ENCODE data around the gene HPS1. TPM values are rescaled to one million over a fixed set of nuclear protein-coding genes. Genes with fewer than 3 reads are reported as not detected.

The HPS1 gene
- total and polyA plus RNA-seq, 10 of the 15 experiments (the other 5 are each of a cell fraction or from before 2014, with no cell fraction given) = 27.1 to 138 (median 54.8) TPM

DNA sequence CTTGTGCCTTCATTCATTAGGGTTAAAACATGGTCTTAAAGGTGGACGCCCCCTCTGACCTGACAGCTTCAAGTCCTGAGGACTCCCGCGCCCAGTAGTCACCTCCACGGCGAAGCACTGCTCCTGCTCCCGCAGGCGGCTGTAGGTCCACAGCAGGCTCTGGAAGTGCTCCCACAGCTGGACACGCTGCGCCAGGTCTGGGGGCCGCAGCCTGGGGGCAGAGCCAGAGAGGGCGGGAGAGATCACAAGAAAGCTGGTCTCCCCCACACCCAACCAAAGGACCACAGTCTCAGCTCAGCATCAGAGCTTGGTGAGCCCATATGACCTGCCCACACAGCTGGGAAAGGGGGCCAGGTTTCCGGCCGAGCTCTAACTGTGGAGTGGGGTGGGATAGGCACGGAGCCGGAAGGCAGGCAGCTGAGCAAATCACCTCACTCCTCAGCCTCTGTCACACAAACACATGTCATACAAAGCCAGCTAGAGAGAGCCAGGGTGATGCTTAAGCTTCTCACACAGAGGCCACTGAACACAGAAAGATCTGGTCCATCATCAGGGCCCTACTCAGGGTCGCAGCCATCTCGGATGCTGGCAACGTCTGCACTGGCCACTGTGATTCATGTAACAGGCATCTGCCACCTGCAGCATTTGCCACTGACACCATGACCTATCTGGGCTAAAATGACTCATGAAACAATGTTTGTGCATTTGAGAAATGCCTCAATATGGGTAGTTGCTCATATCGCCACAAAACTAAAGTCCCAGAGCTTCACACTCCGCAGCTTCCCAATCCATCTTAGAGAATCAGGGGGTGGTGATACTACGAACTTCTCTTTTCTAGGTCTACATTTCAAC lies 12.6 kb downstream of the HPS1 start (continued):
- TF ChIP-seq, protein P1, sequence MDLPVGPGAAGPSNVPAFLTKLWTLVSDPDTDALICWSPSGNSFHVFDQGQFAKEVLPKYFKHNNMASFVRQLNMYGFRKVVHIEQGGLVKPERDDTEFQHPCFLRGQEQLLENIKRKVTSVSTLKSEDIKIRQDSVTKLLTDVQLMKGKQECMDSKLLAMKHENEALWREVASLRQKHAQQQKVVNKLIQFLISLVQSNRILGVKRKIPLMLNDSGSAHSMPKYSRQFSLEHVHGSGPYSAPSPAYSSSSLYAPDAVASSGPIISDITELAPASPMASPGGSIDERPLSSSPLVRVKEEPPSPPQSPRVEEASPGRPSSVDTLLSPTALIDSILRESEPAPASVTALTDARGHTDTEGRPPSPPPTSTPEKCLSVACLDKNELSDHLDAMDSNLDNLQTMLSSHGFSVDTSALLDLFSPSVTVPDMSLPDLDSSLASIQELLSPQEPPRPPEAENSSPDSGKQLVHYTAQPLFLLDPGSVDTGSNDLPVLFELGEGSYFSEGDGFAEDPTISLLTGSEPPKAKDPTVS (IDR thresholded peaks at IDR 0.05; ENCODE audit: low read depth, low read length) = no peak
- TF ChIP-seq, protein P2, sequence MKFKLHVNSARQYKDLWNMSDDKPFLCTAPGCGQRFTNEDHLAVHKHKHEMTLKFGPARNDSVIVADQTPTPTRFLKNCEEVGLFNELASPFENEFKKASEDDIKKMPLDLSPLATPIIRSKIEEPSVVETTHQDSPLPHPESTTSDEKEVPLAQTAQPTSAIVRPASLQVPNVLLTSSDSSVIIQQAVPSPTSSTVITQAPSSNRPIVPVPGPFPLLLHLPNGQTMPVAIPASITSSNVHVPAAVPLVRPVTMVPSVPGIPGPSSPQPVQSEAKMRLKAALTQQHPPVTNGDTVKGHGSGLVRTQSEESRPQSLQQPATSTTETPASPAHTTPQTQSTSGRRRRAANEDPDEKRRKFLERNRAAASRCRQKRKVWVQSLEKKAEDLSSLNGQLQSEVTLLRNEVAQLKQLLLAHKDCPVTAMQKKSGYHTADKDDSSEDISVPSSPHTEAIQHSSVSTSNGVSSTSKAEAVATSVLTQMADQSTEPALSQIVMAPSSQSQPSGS (IDR thresholded peaks at IDR 0.05; ENCODE audit: low read length) = no peak
- TF ChIP-seq SMAD5 (IDR thresholded peaks at IDR 0.05; ENCODE audit: low read depth) (no peak), RFX5 (IDR thresholded peaks at IDR 0.05; ENCODE audit: low read depth, low read length) (no peak), NFIC (IDR thresholded peaks at IDR 0.05; ENCODE audit: low read depth, low read length) (no peak)

DNA sequence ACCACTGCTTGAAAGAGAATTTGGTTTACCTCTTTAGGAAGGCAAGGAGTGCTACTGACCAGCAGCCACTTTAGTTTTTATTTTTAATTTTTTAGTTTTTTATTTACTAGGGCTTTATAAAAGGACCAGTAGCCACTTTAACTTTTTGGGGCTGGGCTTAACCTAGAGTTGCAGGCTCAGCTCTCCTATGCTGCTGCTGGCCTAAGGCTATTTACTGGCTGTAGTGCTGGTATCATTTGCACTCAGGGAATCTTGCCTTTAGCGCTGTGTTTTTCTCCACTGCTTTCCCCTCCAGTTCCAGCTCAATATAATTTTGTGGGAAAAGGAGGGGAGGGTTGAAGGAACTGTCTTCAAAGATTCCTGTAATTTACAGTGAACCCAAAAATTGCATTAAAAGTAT lies 13.4 kb downstream of the HPS1 start:
- peaks cover 4% of the 10 kb centered on the region; the same call in 1 of the 3 replicates for H3K9me3 ChIP-seq (replicated peaks; ENCODE audit: control insufficient read depth, insufficient read depth, low read length)
- RAD21 ChIA-PET (ENCODE audit: unreplicated experiment) = no interaction called here
- H4K20me1 ChIP-seq (ENCODE audit: control insufficient read depth, insufficient read depth) = no peaks in the 10 kb centered on the region
- no peak overlapping the region for H3K9ac ChIP-seq (ENCODE audit: control insufficient read depth, insufficient read depth, low read length)
- POLR2A ChIA-PET = no interaction called here
- H3K36me3 ChIP-seq (ENCODE audit: control insufficient read depth in 2 of 2, insufficient read depth in 2 of 2, low read length in 1 of 2) = peaks cover 27 to 28% of the 10 kb centered on the region in 2 experiments
- ATAC-seq (no peak), FAIRE-seq (no peak), DNase-seq (ENCODE audit: low read depth, low spot score) (no peak)
- CTCF ChIA-PET = interaction anchor here (2.2 kb wide), 1 partner anchor 8 kb away, joined by 13 read pairs; no protein-coding TSS in a partner anchor
- H3K4me1 ChIP-seq (ENCODE audit: control insufficient read depth, insufficient read depth, low read length) = no peaks in the 10 kb centered on the region
- in situ Hi-C loops (cut with MboI) (no loop called here), intact Hi-C loops (cut with micrococcal nuclease; ENCODE audit: unreplicated experiment) (no loop called here)
- whole genome bisulfite sequencing (ENCODE audit: insufficient coverage, insufficient replicate concordance, low lambda C conversion rate, missing lambda C conversion rate) = 93% methylated on average over 1 of the region's 1 CpG
- H3K79me2 ChIP-seq (ENCODE audit: control insufficient read depth, insufficient read depth, low read length) = no peaks in the 10 kb centered on the region
- no peaks in the 10 kb centered on the region for H3K27me3 ChIP-seq (replicated peaks in 1 of 2; ENCODE audit: control insufficient read depth in 2 of 2, insufficient read depth in 2 of 2, low read length in 1 of 2)
- BruUV-seq (replicated peaks) = no TSS peak
- SMC1A ChIA-PET (ENCODE audit: uncharacterized antibody, unreplicated experiment) = interaction anchor here (0.6 kb wide), 1 partner anchor 599 kb away, joined by 3 read pairs; no protein-coding TSS in a partner anchor
- H2AFZ ChIP-seq (ENCODE audit: control insufficient read depth, low read depth, low read length) = no peak overlapping the region
- no peak overlapping the region for H3K4me3 ChIP-seq
- no peak overlapping the region for H3K4me2 ChIP-seq (ENCODE audit: control insufficient read depth, insufficient read depth)
- no peak overlapping the region for H3K27ac ChIP-seq (ENCODE audit: control insufficient read depth, insufficient read depth)
- no peak for TF ChIP-seq ASH2L (IDR thresholded peaks at IDR 0.05; ENCODE audit: borderline replicate concordance, low read depth)
- no peak for TF ChIP-seq CHD2 (IDR thresholded peaks at IDR 0.05; ENCODE audit: borderline replicate concordance, low read depth, low read length)
- TF ChIP-seq ZNF217 (IDR thresholded peaks at IDR 0.05) = no peak
- TF ChIP-seq, protein P3, sequence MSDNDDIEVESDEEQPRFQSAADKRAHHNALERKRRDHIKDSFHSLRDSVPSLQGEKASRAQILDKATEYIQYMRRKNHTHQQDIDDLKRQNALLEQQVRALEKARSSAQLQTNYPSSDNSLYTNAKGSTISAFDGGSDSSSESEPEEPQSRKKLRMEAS (IDR thresholded peaks at IDR 0.05; ENCODE audit: low read depth, low read length) = no peak
- TF ChIP-seq SREBF1 (IDR thresholded peaks at IDR 0.05; ENCODE audit: low read length) = no peak
- no peak for TF ChIP-seq CREM (IDR thresholded peaks at IDR 0.05; ENCODE audit: low read depth)
- no peak for TF ChIP-seq HCFC1 (IDR thresholded peaks at IDR 0.05; ENCODE audit: low read length)
- TF ChIP-seq SPI1 (IDR thresholded peaks at IDR 0.05; ENCODE audit: borderline replicate concordance, insufficient read depth, low read depth, low read length) = no peak
- TF ChIP-seq, protein P4, sequence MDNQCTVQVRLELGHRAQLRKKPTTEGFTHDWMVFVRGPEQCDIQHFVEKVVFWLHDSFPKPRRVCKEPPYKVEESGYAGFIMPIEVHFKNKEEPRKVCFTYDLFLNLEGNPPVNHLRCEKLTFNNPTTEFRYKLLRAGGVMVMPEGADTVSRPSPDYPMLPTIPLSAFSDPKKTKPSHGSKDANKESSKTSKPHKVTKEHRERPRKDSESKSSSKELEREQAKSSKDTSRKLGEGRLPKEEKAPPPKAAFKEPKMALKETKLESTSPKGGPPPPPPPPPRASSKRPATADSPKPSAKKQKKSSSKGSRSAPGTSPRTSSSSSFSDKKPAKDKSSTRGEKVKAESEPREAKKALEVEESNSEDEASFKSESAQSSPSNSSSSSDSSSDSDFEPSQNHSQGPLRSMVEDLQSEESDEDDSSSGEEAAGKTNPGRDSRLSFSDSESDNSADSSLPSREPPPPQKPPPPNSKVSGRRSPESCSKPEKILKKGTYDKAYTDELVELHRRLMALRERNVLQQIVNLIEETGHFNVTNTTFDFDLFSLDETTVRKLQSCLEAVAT (IDR thresholded peaks at IDR 0.05) = no peak
- TF ChIP-seq BACH1 (IDR thresholded peaks at IDR 0.05; ENCODE audit: borderline replicate concordance) = no peak
- no peak for TF ChIP-seq ZSCAN29 (IDR thresholded peaks at IDR 0.05)
- no peak for TF ChIP-seq NFYB (IDR thresholded peaks at IDR 0.05; ENCODE audit: insufficient read depth, low read depth, low read length)
- TF ChIP-seq EED (IDR thresholded peaks at IDR 0.05; ENCODE audit: low read depth) = no peak
- no peak for TF ChIP-seq ZNF622 (IDR thresholded peaks at IDR 0.05)
- TF ChIP-seq RUNX3 (IDR thresholded peaks at IDR 0.05; ENCODE audit: low read length) = no peak
